GM19351 (cell line): ENCODE data around the gene KRABD2.
"Not testable (repeated sequence)": the region's sequence is repeated elsewhere in the genome, so short reads cannot be mapped to it uniquely, and the experiment has no call there.

Experiments used
- ATAC-seq: cut with Tn5 transposase; IDR thresholded peaks from one replicate; pipeline ENCODE4 v1.9.1; 2021; ENCODE audit warnings: mild to moderate bottlenecking, moderate library complexity; ENCODE audit not compliant: unreplicated experiment

The KRABD2 gene

DNA sequence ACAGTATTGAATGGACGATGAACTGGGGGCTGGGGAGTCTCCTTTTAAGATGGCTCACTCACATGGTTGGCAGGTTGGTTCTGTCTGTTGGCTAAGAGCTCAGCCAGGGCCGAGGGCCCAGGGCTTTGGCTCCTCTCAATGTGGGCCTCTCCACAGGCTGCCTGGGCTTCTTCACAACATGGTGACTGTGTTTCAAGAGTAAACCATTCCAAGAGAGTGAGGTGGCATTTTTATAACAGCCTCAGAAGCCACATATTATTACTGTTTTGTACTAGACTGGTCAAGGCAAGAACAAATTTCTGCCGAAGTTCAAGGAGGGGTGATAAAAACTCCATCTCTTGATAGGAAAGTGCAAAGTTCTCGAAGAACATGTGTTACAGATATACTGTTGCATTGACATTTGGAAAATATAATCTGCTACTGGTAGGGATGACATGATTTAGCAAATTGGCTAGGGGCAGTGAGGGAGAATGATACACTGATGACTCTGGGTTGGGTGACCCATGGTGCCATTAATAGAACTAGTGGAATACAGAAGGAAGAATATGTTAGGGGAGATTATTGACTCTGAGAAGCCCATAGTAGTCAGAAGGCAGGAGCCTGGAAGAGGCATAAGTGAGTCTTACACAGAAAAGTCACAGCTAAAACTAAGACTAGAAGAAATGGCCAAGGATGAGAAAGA is 13.7 kb downstream of the KRABD2 start:
- no peak for ATAC-seq

DNA sequence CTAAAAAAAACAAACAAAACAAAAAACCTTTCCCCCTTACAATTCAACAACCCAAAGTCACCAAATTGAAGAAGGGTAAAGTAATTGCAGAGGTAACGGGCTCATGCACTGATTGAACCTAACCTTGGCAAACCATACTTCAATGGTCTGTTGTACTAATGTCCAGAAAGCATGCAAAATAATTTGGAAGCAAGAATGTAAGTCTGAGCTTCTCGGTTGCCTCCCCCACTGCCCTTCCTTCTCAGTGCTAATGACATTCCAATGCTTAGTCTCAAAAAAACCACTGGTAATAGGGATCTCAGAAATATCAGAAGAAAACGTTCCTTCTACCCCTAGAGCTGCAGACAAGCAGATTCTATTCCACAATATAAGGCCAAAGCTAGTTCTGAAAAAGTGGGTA is 15.8 kb downstream of the KRABD2 start:
- ATAC-seq, result no peak

DNA sequence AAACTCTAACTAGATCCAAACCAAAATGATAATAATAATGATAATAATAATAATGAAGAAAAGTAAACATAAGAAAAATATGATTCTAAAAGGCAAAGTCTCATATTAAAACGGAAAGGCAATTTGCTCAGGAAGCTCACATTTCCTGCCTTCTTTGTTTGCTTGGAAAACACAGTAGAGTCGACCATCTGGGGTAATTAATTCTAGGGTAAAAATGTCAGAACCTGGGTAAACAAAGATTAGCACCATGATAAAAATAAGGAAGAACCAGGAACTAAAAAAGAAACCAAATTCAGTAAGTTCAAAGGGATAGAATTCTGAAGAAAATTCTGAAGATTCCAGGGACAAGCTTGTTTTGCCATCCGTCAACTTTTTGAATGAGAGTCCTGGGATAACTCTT is 16.2 kb downstream of the KRABD2 start:
- no peak for ATAC-seq

DNA sequence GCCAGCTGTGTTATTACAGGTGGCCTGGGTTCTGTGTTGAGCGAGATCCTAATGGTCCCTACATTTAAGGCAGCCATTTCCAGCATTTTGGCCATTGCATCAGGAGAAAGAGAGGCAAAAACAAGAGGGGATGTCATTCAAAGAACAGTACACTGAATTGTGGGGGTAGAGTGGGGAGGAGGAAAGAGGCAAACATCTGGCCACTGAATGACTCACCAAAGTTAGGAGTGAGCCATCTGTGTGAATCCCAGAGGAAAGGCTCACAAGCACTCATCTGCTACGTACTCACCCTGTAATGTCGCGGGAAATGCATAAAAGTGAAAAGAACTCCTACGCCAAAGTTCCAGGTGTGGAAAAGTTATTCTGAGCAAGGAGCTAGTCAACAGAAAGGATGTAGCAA is 16.7 kb downstream of the KRABD2 start:
- no peak for ATAC-seq

DNA sequence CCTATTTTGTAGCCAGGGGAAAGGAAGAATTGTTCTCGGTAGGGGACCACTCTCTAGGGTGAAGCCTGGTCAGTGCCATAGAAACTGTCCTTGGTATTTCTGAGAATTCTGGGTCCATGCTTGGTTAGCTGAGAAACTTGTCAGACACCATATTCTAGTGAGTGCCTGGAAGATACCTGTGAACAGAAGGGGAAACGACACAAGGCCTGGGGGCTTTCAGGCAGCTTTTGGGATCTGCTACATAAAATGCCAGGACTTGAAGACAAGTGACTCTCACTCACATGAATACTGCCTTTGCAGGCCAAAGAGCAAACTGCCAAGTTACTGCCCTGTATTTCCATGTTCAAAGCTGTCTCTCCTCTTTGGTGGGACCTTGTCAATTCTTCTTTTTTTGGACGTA is 18.6 kb downstream of the KRABD2 start:
- ATAC-seq, result no peak

DNA sequence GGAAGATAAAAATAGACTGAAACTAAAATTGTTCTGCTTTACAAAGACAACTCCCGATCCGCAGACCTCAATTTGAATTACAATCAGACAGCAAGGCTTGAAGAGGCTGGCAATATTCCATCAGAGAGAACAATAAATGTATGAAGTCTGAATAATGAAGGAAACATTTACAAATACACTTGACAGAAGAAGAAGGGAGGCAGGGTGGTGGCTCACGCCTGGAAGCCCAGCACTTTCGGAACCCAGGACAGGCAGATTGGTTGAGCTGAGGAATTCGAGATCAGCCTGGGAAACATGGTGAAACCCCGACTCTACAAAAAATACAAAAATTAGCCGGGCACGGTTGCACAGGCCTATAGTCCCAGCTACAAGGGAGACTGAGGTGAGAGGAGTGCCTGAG is 22.3 kb downstream of the KRABD2 start:
- ATAC-seq, result no peak

DNA sequence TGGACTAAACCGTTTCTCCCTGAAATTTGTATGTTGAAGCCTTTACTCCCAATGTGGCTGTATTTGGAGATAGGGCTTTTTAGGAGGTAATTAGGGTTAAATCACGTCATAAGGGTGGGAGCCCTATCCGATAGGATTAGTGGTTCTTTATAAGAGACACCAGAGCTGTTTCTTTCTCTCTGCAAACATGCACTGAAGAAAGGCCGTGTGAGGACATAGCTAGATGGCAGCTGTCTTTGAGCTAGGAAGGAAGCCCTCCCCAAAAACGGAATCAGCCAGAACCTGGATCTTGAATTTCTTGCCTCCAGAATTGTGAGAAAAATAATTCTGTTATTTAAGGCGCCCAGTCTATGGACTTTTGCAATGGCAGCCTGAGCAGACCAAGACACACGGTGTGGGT is 22.8 kb downstream of the KRABD2 start:
- no peak for ATAC-seq

DNA sequence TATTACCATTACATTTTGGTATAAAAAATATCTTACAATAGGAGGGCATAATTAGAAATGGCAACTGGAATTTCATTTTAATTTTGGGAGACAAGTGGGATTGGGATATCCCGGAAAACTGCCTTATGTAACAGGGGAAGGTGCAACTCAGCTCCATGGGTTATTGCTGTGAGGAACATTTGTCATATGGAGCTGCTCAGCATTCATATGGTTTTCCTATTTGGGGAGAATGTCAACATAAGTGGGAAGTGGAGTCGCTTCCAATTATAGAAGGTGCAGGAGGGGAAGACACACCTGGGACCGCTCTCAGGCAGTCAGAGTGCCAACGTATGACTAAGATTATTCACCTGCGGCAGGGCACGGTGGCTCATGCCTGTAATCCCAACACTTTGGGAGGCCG is 26.2 kb downstream of the KRABD2 start:
- ATAC-seq, result no peak

DNA sequence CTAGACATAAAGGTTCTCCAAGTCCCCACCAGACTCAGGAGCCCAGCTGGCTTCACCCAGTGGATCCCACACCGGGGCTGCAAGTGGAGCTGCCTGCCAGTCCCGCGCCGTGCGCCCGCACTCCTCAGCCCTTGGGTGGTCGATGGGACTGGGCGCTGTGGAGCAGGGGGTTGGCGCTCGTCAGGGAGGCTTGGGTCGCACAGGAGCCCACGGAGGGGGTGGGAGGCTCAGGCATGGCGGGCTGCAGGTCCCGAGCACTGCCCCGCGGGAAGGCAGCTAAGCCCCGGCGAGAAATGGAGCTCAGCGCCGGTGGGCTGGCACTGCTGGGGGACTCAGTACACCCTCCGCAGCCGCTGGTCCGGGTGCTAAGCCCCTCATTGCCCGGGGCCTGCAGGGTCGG is 29.5 kb downstream of the KRABD2 start:
- not testable (repeated sequence) for ATAC-seq

DNA sequence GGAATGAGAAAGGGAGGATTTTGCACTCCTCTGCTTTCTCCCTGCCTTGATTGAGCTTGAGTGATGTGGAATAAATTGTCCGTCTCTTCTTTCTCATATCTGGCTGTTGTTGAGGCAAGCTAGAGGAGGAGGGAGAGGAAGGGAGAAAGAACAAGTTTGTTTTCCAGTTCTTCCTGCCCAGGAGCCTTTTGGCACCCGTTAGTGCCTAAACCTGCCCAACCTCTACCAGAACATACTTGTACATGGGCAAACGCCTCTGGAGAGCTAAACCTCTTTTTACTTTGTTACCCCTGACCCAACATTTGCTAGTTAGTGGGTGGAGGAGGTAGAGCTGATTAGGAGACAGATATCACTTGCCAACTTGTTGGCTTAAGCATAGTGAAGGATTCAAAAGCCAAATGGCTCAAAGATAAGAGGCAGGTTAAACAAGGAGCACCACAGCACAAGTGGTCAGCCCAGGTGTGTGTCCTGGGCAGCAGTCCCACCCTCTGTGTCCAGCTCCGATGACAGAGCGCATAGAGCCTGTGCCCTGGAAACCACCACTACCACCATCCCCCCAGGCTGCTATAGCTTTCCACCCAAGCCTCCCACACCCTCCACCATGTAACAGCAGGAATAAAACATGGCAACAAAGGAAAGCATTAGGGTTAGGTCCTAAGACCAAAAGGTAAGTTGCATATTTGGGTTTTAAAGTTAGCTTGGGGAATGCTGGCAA is 30.4 kb downstream of the KRABD2 start:
- no peak for ATAC-seq

DNA sequence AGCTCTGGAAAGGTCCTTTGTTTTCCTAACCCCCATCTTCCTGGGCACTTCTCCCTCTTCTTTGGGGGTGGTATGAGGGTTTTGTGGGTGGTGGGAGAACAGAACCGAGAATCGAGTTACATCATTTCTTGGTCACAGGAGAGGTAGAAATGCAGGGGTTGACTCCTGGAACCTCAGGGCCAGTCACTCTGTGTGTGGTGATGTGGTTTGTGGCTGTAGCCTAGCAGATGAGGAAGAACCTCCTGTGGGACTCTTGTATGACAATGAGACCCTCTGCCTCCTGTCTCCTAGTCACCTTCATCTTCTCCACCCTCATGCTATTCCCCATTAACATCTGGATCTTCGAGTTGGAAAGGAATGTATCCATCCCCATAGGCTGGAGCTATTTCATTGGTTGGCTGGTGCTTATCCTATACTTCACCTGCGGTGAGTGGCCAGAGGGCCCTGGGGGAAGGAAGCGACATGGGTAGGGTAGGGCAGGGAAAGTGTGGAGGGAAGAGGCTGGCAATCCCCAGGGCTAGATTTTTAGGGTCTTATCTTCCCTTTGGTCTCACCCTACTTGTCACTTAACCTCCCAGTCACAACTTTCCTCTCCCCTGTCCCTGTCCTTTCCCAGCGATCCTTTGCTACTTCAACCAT is 31.3 kb downstream of the KRABD2 start:
- no peak for ATAC-seq

DNA sequence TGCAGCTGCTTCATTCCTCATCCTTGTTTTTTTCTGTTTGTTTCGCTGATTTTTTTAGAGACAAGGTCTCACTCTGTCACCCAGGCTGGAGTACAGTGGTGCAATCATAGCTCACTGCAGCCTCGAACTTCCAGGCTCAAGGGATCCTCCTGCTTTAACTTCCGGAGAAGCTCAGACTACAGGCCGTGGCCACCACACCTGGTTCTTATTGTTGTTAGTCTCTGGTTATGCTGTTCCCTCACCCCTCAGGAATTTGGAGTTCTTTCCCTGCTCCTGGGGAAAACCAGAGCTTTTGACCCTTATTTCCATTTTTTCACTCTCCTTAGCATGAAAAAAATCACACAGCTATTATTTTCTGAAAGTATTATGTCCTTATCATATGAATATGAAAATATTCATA is 35.0 kb downstream of the KRABD2 start:
- no peak for ATAC-seq

DNA sequence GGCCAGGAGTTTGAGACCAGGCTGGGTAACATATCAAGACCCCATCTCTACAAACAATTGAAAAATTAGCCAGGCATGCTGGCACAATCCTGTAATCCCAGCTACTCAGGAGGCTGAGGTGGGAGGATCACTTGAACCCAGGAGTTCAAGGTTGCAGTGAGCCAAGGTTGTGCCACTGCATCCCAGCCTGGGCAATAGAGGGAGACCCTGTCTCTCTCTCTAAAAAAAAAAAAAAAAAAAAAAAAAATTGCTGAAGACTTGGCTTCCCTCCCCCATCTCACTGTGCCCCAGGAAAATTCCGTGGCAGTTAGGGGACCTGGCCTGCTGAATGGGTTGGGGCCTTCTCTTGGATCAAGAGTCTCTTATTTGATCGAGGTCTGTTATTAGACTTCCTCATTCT is 37.0 kb downstream of the KRABD2 start, which contains the start of gene ODF4:
Gene ODF4 (plus strand): TSS at position 301 of the 400 bp plus-strand sequence. CDS start 212 bp downstream, outside the sequence.
- ATAC-seq, result no peak

DNA sequence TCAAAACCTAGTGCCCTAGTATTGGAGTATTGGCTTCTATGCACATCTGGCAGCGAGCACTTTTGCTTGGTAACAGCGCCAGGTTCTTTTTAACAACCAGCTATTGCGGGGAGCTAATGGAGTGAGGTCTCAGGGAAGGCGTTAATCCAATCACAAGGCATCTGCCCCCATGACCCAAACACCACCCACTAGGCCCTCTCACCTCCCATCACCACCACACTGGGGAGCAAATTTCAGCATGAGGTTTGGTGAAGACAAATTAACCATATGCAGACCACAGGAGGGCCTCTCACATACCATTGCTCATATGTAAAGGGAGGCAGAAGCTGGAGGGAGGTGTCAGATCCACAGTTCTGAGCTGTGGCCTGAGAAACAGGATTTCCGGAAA is 37.8 kb downstream of the KRABD2 start:
- no peak for ATAC-seq

DNA sequence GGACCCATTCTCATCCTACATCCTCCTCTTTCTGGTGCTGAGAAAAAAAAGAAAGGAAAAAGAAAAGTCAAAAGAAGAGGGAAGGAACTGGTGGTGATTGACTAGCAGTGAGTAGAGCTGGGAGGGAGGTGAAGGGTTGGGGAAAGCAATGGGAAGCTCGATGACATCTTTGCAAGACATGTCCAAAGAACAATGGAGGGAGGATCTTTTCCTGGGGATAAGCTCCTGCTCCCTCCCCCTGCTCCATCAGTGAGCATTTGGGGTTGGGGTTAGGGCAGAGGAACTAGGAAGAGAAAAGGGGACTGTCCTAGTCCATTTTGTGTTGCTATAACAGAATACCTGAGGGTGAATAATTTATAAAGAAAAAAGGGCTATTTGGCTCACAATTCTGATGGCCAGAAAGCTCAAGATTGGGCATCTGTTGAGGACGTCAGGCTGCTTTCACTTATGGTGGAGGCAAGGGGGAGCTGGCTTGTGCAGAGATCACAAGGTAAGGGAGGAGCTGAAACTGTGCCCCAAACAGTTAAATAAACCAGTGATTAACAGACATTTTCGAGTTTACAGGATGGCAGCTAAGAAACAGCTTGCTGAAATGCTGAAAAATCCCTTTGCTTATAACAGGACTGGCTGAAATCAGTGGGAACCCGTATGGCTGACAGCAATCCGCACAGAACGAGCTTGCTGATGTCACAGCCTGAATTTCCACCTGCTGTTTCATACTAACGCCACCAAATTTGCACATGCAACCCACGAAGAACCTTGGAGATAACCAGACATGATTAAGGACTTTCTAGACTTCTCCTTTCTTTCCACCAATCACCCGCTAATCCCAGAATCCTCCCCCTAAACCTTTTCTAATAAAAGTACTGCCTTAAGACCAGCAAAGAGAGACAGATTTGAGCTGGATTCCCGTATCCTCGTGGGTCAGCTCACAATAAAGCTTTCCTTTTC is 38.4 kb downstream of the KRABD2 start:
- no peak for ATAC-seq

DNA sequence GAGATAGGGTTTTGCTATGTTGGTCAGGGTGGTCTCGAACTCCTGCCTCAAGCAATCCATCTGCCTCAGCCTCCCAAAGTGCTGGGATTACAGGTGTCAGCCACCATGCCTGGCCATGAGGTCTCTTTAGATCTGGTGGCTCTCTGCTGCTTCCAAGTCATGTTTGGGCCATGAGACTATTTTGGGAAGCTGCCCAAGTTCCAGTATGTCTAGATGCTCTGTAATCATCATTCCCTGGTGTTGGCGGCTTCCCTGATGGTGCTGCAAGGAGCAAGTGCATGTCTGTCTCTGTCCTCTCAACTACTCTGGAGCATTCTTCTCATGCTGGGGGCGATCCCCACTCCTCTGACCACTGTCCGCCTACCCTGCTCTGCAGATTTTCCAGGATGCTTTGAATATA is 43.2 kb downstream of the KRABD2 start:
- ATAC-seq, result no peak

DNA sequence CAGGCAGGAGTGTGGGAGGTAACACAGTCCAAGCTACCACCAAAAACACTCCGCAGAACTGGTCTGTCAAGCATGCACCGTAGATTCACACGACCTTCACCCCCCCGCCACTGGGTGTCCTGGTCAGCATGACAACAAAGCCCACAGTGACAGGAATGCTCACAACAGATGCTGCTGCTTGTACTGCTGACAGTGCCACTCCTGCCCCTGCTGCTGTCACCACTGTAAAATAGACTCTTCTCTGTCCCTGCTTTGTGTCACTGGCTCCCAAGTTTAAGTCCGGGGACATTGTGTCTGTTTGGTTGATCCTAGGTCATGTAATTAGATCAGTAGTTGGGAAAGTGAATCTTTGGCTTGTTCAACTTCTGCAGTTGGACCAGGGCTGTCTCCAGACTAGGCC is 43.8 kb downstream of the KRABD2 start:
- no peak for ATAC-seq

DNA sequence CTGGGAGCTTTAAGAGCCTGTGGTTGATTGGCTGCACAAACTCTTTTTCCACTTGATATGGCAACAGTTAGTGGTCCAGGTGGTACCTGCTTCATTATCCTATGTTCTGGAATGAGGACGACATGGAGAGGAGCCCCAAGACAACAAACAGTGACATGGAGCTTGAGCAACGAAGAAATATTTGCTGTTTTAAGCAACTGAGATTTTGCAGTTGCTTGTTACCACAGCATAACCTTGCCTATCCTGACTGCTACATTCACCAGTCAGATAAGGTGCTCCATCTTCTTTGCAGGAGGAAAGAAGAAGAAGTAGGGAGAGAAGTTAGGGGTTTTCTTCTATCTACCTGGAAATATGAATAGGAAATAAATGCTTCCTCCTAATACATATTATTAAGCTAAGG is 44.4 kb downstream of the KRABD2 start:
- no peak for ATAC-seq

DNA sequence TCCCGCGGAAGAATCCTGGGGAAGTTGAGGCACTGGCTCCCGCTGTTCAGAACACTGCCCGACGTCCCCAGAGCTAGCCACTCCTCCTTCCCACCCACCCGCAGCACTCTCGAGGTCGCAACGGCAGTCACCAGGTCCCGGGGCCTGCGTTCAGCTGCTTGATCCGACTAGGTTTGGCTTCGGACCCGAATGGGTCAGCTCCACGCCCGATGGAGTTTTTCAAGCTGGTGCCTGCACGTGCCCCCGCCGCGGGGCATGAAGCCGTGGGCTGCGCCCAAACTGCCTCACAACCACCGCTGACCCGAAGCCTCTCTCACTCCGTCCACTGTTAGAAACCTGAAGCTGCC is 49.2 kb downstream of the KRABD2 start:
- no peak for ATAC-seq
